NCI-H82 treated with DMSO at 0.1 percent for 48 hours (cell line): ENCODE results near the gene RAB22A.

Source experiments
- DNase-seq: peaks from one replicate; lab custom pipeline; 2025; ENCODE audit not compliant: unreplicated experiment; lab: John Stamatoyannopoulos, UW

RAB22A gene

GRCh38 chr20:58300321-58300720, 9.2 kb upstream of the RAB22A start:
- no peak for DNase-seq

- no peak for DNase-seq
Measured at GRCh38 chr20:58303547-58303946, 6.0 kb upstream of the RAB22A start.

- no peak for DNase-seq
Measured at GRCh38 chr20:58305061-58305460, 4.5 kb upstream of the RAB22A start.

- no peak for DNase-seq
Measured at GRCh38 chr20:58306421-58307261, 2.9 kb upstream of the RAB22A start.

- DNase-seq, result no peak
Measured at GRCh38 chr20:58307270-58307669, 2.2 kb upstream of the RAB22A start.

- no peak for DNase-seq
Measured at GRCh38 chr20:58308290-58308679, 1.2 kb upstream of the RAB22A start.

- no peak for DNase-seq
Measured at GRCh38 chr20:58308680-58309527, 611 bp upstream of the RAB22A start.

GRCh38 chr20:58310291-58310782, 822 bp downstream of the RAB22A start:
- DNase-seq, result no peak

GRCh38 chr20:58312836-58313235, 3.3 kb downstream of the RAB22A start:
- DNase-seq, result no peak

- no peak for DNase-seq
Measured at GRCh38 chr20:58313396-58313795, 3.9 kb downstream of the RAB22A start.

- no peak for DNase-seq
Measured at GRCh38 chr20:58321205-58321604, 11.7 kb downstream of the RAB22A start.

GRCh38 chr20:58322083-58322482, 12.6 kb downstream of the RAB22A start:
- no peak for DNase-seq

- no peak for DNase-seq
Measured at GRCh38 chr20:58325912-58326311, 16.4 kb downstream of the RAB22A start.

GRCh38 chr20:58327211-58327610, 17.7 kb downstream of the RAB22A start:
- DNase-seq, result no peak

- DNase-seq, result no peak
Measured at GRCh38 chr20:58328836-58329235, 19.3 kb downstream of the RAB22A start.

GRCh38 chr20:58329711-58330110, 20.2 kb downstream of the RAB22A start:
- no peak for DNase-seq

GRCh38 chr20:58330249-58330648, 20.7 kb downstream of the RAB22A start:
- no peak for DNase-seq

- no peak for DNase-seq
Measured at GRCh38 chr20:58330687-58331086, 21.2 kb downstream of the RAB22A start.

- DNase-seq, result no peak
Measured at GRCh38 chr20:58331961-58332551, 22.5 kb downstream of the RAB22A start.

- DNase-seq, result no peak
Measured at GRCh38 chr20:58339741-58340140, 30.2 kb downstream of the RAB22A start.

- DNase-seq, result no peak
Measured at GRCh38 chr20:58340151-58340550, 30.6 kb downstream of the RAB22A start.

- DNase-seq, result no peak
Measured at GRCh38 chr20:58340853-58341252, 31.3 kb downstream of the RAB22A start.
